ENCODE measurements around the gene SDS. TPM values are rescaled to one million over a fixed set of nuclear protein-coding genes. Genes with fewer than 3 reads are reported as not detected.
A peak's percentile ranks its signal among the peaks of the same experiment; 100 is the strongest.

Gene SDS, protein sequence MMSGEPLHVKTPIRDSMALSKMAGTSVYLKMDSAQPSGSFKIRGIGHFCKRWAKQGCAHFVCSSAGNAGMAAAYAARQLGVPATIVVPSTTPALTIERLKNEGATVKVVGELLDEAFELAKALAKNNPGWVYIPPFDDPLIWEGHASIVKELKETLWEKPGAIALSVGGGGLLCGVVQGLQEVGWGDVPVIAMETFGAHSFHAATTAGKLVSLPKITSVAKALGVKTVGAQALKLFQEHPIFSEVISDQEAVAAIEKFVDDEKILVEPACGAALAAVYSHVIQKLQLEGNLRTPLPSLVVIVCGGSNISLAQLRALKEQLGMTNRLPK
- total RNA-seq (2014; rRNA removed; shearing (Covaris generic)) (not detected in 2 replicates), total RNA-seq (2022) (not detected in 2 replicates), Bru-seq, nascent RNA (percentile 9 among the genes with signal in this experiment), BruChase-seq, experiment 1, labeled RNA remaining after a 6-hour chase (not detected), BruChase-seq, experiment 2, labeled RNA remaining after a 2-hour chase (not detected)
- long read RNA-seq: 0 reads

DNA sequence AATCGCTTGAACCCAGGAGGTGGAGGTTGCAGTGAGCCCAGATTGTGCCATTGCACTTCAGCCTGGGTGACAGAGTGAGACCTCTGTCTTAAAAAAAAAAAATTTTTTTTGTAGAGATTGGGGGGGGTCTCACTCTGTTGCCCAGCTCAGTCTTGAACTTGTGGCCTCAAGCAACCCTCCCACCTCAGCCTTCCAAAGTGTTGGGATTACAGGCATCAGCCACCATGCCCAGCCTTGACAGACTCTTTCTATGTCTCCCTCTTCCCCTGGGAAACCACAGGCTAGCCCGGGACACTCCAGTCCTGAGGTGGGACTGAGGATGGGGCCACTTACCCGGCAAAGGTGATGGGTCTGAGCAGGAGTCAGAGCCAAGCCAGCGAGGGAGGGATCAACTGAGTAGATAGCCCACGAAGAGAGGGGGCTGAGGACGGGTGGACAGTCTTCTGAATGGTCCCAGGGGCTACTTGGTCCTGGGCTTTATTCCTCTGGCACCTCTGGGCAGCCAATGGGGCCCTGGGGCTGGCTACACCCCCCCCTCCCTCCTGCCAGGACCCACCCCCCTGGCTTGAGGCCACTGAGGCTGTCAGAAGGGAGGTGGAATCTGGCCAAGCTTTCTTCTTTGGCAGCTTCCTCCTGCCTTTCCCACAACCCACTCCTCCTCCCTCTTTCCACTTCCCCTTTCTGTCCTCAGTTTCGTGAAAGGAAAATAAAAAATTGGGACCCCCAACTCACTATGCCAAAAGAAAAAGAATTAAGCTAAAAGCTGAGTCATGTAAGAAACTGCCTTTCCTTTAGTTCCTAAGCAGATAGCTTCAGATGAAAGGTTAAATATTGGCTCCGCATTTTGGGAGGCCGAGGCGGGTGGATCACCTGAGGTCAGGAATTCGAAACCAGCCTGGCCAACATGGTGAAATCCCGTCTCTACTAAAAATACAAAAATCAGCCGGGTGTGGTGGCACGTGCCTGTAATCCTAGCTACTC lies at the start of gene SDS:
SDS (minus strand) TSS at position 453 of the 981 bp plus-strand sequence. CDS start 4,179 bp downstream, outside the sequence.
- no peak within 1 kb of the TSS for H2AFZ ChIP-seq (ENCODE audit: low read length)
- intact Hi-C loops (cut with micrococcal nuclease; ENCODE audit: unreplicated experiment): no loop called here
- DNase-seq (ENCODE audit: low spot score): no peak
- no TSS peak for BruUV-seq (replicated peaks)
- POLR2A ChIA-PET: no interaction called here
- no peaks in the 10 kb centered on the region for H3K9me2 ChIP-seq (ENCODE audit: insufficient read depth, low read length)
- CTCF ChIA-PET (ENCODE audit: unreplicated experiment): no interaction called here
- no peak within 1 kb of the TSS for H3K4me2 ChIP-seq (ENCODE audit: low read length)
- no peaks in the 10 kb centered on the region for H3K4me1 ChIP-seq (ENCODE audit: insufficient read depth, low read length, poor library complexity, severe bottlenecking)
- no peaks in the 10 kb centered on the region for H3K79me2 ChIP-seq (ENCODE audit: insufficient read depth, low read depth, low read length)
- no peaks in the 10 kb centered on the region for H3K36me3 ChIP-seq (ENCODE audit: insufficient read depth, low read length)
- no peak within 1 kb of the TSS for H3K4me3 ChIP-seq (ENCODE audit: low read depth, low read length, poor library complexity, severe bottlenecking)
- TF ChIP-seq, protein P1, sequence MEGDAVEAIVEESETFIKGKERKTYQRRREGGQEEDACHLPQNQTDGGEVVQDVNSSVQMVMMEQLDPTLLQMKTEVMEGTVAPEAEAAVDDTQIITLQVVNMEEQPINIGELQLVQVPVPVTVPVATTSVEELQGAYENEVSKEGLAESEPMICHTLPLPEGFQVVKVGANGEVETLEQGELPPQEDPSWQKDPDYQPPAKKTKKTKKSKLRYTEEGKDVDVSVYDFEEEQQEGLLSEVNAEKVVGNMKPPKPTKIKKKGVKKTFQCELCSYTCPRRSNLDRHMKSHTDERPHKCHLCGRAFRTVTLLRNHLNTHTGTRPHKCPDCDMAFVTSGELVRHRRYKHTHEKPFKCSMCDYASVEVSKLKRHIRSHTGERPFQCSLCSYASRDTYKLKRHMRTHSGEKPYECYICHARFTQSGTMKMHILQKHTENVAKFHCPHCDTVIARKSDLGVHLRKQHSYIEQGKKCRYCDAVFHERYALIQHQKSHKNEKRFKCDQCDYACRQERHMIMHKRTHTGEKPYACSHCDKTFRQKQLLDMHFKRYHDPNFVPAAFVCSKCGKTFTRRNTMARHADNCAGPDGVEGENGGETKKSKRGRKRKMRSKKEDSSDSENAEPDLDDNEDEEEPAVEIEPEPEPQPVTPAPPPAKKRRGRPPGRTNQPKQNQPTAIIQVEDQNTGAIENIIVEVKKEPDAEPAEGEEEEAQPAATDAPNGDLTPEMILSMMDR (conservative IDR thresholded peaks at IDR 0.05; ENCODE audit: low read length): no peak
- TF ChIP-seq EZH2phosphoT487 (IDR thresholded peaks at IDR 0.05; ENCODE audit: borderline replicate concordance, low read depth, low read length): no peak
- no peaks in the 10 kb centered on the region for H4K20me1 ChIP-seq (ENCODE audit: insufficient read depth, low read length)
- no peak within 1 kb of the TSS for H3K27ac ChIP-seq (ENCODE audit: low read depth, low read length, poor library complexity, severe bottlenecking)
- H3K9me3 ChIP-seq (ENCODE audit: low read length): no peaks in the 10 kb centered on the region

DNA sequence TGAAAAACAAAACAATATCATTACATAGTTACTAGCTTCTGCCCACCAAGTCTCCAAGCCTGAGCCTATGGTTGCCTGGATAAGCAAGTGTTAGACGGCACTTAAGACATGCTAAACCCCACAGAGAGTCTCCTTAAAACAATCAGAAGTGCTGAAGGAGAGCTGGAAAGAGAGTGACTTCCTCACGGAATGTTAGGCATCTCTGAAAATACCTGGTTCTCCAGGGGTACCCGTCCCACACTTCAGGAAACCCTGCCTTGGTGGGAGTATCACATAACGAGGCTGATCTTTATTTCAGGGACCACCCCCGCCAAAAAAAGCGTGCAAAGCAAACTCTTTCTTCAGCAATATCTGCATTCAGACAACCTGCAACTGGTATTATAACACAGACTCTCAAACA lies 49.6 kb upstream of the SDS start:
- Histone ChIP-seq H3K4me3 (ENCODE audit: low read depth, low read length, poor library complexity, severe bottlenecking) (no peak overlapping the region), H3K4me2 (ENCODE audit: low read length) (no peak overlapping the region), H3K9me2 (ENCODE audit: insufficient read depth, low read length) (no peaks in the 10 kb centered on the region), H3K9me3 (ENCODE audit: low read length) (no peaks in the 10 kb centered on the region), H4K20me1 (ENCODE audit: insufficient read depth, low read length) (no peaks in the 10 kb centered on the region), H3K27ac (ENCODE audit: low read depth, low read length, poor library complexity, severe bottlenecking) (no peak overlapping the region), H3K4me1 (ENCODE audit: insufficient read depth, low read length, poor library complexity, severe bottlenecking) (peaks cover 47% of the 10 kb centered on the region), H2AFZ (ENCODE audit: low read length) (peak overlapping the region; percentile 61), H3K36me3 (ENCODE audit: insufficient read depth, low read length) (no peaks in the 10 kb centered on the region), H3K79me2 (ENCODE audit: insufficient read depth, low read depth, low read length) (no peaks in the 10 kb centered on the region)
- ChIA-PET CTCF (ENCODE audit: unreplicated experiment) (interaction anchor here (0.6 kb wide), 2 partner anchors 45 to 369 kb away, joined by 3 to 4 read pairs; no protein-coding TSS in a partner anchor), POLR2A (interaction anchor here (0.7 kb wide), 1 partner anchor 368 kb away, joined by 4 read pairs; no protein-coding TSS in a partner anchor)
- intact Hi-C loops (cut with micrococcal nuclease; ENCODE audit: unreplicated experiment): no loop called here
- DNase-seq (ENCODE audit: low spot score): no peak
- no TSS peak for BruUV-seq (replicated peaks)
- TF ChIP-seq, protein P1 (conservative IDR thresholded peaks at IDR 0.05; ENCODE audit: low read length): no peak
- no peak for TF ChIP-seq EZH2phosphoT487 (IDR thresholded peaks at IDR 0.05; ENCODE audit: borderline replicate concordance, low read depth, low read length)
